Rectal smooth muscle tissue (tissue), 1 donor: Measurements from ENCODE around the gene VRK1.

Experiments
- H3K27ac ChIP-seq: one replicate; pipeline ENCODE4 v1.7.0; 2013; ENCODE audit warnings: low read depth, low read length, inconsistent platforms
- H3K27me3 ChIP-seq: one replicate; pipeline ENCODE4 v1.7.0; 2013; ENCODE audit warnings: low read length; ENCODE audit not compliant: control insufficient read depth, insufficient read depth
- H3K36me3 ChIP-seq: one replicate; pipeline ENCODE4 v1.7.0; 2013; ENCODE audit warnings: low read length; ENCODE audit not compliant: control insufficient read depth, insufficient read depth
- H3K4me1 ChIP-seq: one replicate; pipeline ENCODE4 v1.7.0; 2013; ENCODE audit warnings: low read length; ENCODE audit not compliant: control insufficient read depth, insufficient read depth
- H3K4me3 ChIP-seq: one replicate; pipeline ENCODE4 v1.7.0; 2013; ENCODE audit warnings: low read length
- H3K9ac ChIP-seq: one replicate; pipeline ENCODE4 v1.7.0; 2013; ENCODE audit warnings: low read length

Gene VRK1

GRCh38 chr14:96811985-96812667 is 14.9 kb downstream of the VRK1 start:
- Histone ChIP-seq H3K27me3 (no peaks in the 10 kb centered on the region), H3K27ac (no peak overlapping the region), H3K9ac (no peak overlapping the region)

GRCh38 chr14:96816281-96816680 is 19.1 kb downstream of the VRK1 start:
- Histone ChIP-seq H3K4me3 (no peak overlapping the region), H3K9ac (no peak overlapping the region), H3K4me1 (no peaks in the 10 kb centered on the region), H3K27ac (no peak overlapping the region), H3K36me3 (no peaks in the 10 kb centered on the region), H3K27me3 (no peaks in the 10 kb centered on the region)

More at GRCh38 chr14:96811985-96812667, 14.9 kb downstream of the VRK1 start:
- Histone ChIP-seq H3K36me3 (no peaks in the 10 kb centered on the region), H3K4me1 (no peaks in the 10 kb centered on the region), H3K4me3 (no peak overlapping the region)

- H3K36me3 ChIP-seq = no peaks in the 10 kb centered on the region
- no peaks in the 10 kb centered on the region for H3K4me1 ChIP-seq
- no peak overlapping the region for H3K27ac ChIP-seq
- H3K9ac ChIP-seq = no peak overlapping the region
- H3K27me3 ChIP-seq = no peaks in the 10 kb centered on the region
- no peak overlapping the region for H3K4me3 ChIP-seq
Observed at GRCh38 chr14:96817750-96818666, 20.8 kb downstream of the VRK1 start.

GRCh38 chr14:96821501-96821900 is 24.3 kb downstream of the VRK1 start:
- H3K9ac ChIP-seq = no peak overlapping the region
- no peak overlapping the region for H3K27ac ChIP-seq
- no peaks in the 10 kb centered on the region for H3K36me3 ChIP-seq
- H3K4me1 ChIP-seq = no peaks in the 10 kb centered on the region
- no peaks in the 10 kb centered on the region for H3K27me3 ChIP-seq
- H3K4me3 ChIP-seq = no peak overlapping the region

- no peak overlapping the region for H3K9ac ChIP-seq
- H3K27ac ChIP-seq = no peak overlapping the region
- no peaks in the 10 kb centered on the region for H3K4me1 ChIP-seq
- no peaks in the 10 kb centered on the region for H3K27me3 ChIP-seq
- H3K4me3 ChIP-seq = no peak overlapping the region
- H3K36me3 ChIP-seq = no peaks in the 10 kb centered on the region
Observed at GRCh38 chr14:96823652-96824051, 26.5 kb downstream of the VRK1 start.

GRCh38 chr14:96824283-96824682 is 27.1 kb downstream of the VRK1 start:
- no peak overlapping the region for H3K9ac ChIP-seq
- H3K36me3 ChIP-seq = no peaks in the 10 kb centered on the region
- H3K27ac ChIP-seq = no peak overlapping the region
- H3K4me3 ChIP-seq = no peak overlapping the region
- no peaks in the 10 kb centered on the region for H3K27me3 ChIP-seq
- H3K4me1 ChIP-seq = no peaks in the 10 kb centered on the region

GRCh38 chr14:96826818-96827217 is 29.6 kb downstream of the VRK1 start:
- Histone ChIP-seq H3K27me3 (no peaks in the 10 kb centered on the region), H3K9ac (no peak overlapping the region), H3K4me3 (no peak overlapping the region), H3K27ac (no peak overlapping the region), H3K4me1 (no peaks in the 10 kb centered on the region), H3K36me3 (no peaks in the 10 kb centered on the region)

GRCh38 chr14:96827290-96827689 is 30.1 kb downstream of the VRK1 start:
- no peak overlapping the region for H3K4me3 ChIP-seq
- no peak overlapping the region for H3K9ac ChIP-seq
- no peaks in the 10 kb centered on the region for H3K36me3 ChIP-seq
- no peak overlapping the region for H3K27ac ChIP-seq
- H3K27me3 ChIP-seq = no peaks in the 10 kb centered on the region
- no peaks in the 10 kb centered on the region for H3K4me1 ChIP-seq

- Histone ChIP-seq H3K4me1 (no peaks in the 10 kb centered on the region), H3K27me3 (no peaks in the 10 kb centered on the region), H3K27ac (no peak overlapping the region), H3K36me3 (no peaks in the 10 kb centered on the region), H3K4me3 (no peak overlapping the region), H3K9ac (no peak overlapping the region)
Observed at GRCh38 chr14:96829791-96830190, 32.6 kb downstream of the VRK1 start.

- H3K4me3 ChIP-seq = no peak overlapping the region
- no peaks in the 10 kb centered on the region for H3K4me1 ChIP-seq
- no peak overlapping the region for H3K9ac ChIP-seq
- no peaks in the 10 kb centered on the region for H3K27me3 ChIP-seq
- no peaks in the 10 kb centered on the region for H3K36me3 ChIP-seq
- H3K27ac ChIP-seq = no peak overlapping the region
Observed at GRCh38 chr14:96830946-96831345, 33.8 kb downstream of the VRK1 start.

- Histone ChIP-seq H3K36me3 (no peaks in the 10 kb centered on the region), H3K27ac (no peak overlapping the region), H3K27me3 (no peaks in the 10 kb centered on the region), H3K4me3 (no peak overlapping the region), H3K4me1 (no peaks in the 10 kb centered on the region), H3K9ac (no peak overlapping the region)
Observed at GRCh38 chr14:96832351-96832750, 35.2 kb downstream of the VRK1 start.

GRCh38 chr14:96838449-96838848 is 41.3 kb downstream of the VRK1 start:
- no peak overlapping the region for H3K27ac ChIP-seq
- H3K36me3 ChIP-seq = no peaks in the 10 kb centered on the region
- H3K9ac ChIP-seq = no peak overlapping the region
- H3K27me3 ChIP-seq = no peaks in the 10 kb centered on the region
- no peaks in the 10 kb centered on the region for H3K4me1 ChIP-seq
- H3K4me3 ChIP-seq = no peak overlapping the region
